ENCODE data around the gene ZBTB7C.
A peak's percentile ranks its signal among the peaks of the same experiment; 100 is the strongest.

The ZBTB7C gene

GRCh38 chr18:48250362-48250907, 158.7 kb downstream of the ZBTB7C start:
- no peak overlapping the region for H3K4me3 ChIP-seq (ENCODE audit: low read depth, low read length)
- in situ Hi-C loops (cut with HindIII; ENCODE audit: low sequenced_read_pairs) = no loop called here
- DNase-seq (ENCODE audit: low read depth) = no peak
- no peak for TF ChIP-seq CTCF (IDR thresholded peaks at IDR 0.05; ENCODE audit: low read depth, low read length, missing control alignments)

GRCh38 chr18:48249854-48250253, 159.3 kb downstream of the ZBTB7C start:
- in situ Hi-C loops (cut with HindIII; ENCODE audit: low sequenced_read_pairs) = no loop called here
- DNase-seq (ENCODE audit: low read depth) = no peak
- no peak for TF ChIP-seq CTCF (IDR thresholded peaks at IDR 0.05; ENCODE audit: low read depth, low read length, missing control alignments)
- H3K4me3 ChIP-seq (ENCODE audit: low read depth, low read length) = no peak overlapping the region

GRCh38 chr18:48244530-48244929, 164.7 kb downstream of the ZBTB7C start:
- H3K4me3 ChIP-seq (ENCODE audit: low read depth, low read length) = no peak overlapping the region
- TF ChIP-seq CTCF (IDR thresholded peaks at IDR 0.05; ENCODE audit: low read depth, low read length, missing control alignments) = no peak
- no peak for DNase-seq (ENCODE audit: low read depth)
- in situ Hi-C loops (cut with HindIII; ENCODE audit: low sequenced_read_pairs) = no loop called here

- H3K4me3 ChIP-seq (ENCODE audit: low read depth, low read length) = no peak overlapping the region
- no peak for DNase-seq (ENCODE audit: low read depth)
- TF ChIP-seq CTCF (IDR thresholded peaks at IDR 0.05; ENCODE audit: low read depth, low read length, missing control alignments) = no peak
- in situ Hi-C loops (cut with HindIII; ENCODE audit: low sequenced_read_pairs) = no loop called here
Measured at GRCh38 chr18:48238636-48239035, 170.5 kb downstream of the ZBTB7C start.

GRCh38 chr18:48238206-48238605, 171.0 kb downstream of the ZBTB7C start:
- in situ Hi-C loops (cut with HindIII; ENCODE audit: low sequenced_read_pairs) = no loop called here
- TF ChIP-seq CTCF (IDR thresholded peaks at IDR 0.05; ENCODE audit: low read depth, low read length, missing control alignments) = no peak
- no peak overlapping the region for H3K4me3 ChIP-seq (ENCODE audit: low read depth, low read length)
- DNase-seq (ENCODE audit: low read depth) = peak; percentile 55

- in situ Hi-C loops (cut with HindIII; ENCODE audit: low sequenced_read_pairs) = no loop called here
- TF ChIP-seq CTCF (IDR thresholded peaks at IDR 0.05; ENCODE audit: low read depth, low read length, missing control alignments) = no peak
- no peak for DNase-seq (ENCODE audit: low read depth)
- no peak overlapping the region for H3K4me3 ChIP-seq (ENCODE audit: low read depth, low read length)
Measured at GRCh38 chr18:48236822-48237221, 172.4 kb downstream of the ZBTB7C start.
